Inflammatory macrophage treated with lipopolysaccharide for 4 hours (primary cell): ENCODE measurements around the gene CAMTA1.

Source experiments
- DNase-seq: peaks from one replicate; pipeline ENCODE4 v3.0.0-alpha.2; 2020

CAMTA1 gene

GRCh38 chr1:7491109-7491817, 706.0 kb downstream of the CAMTA1 start:
- DNase-seq = no peak

GRCh38 chr1:7491818-7492173, 706.5 kb downstream of the CAMTA1 start:
- no peak for DNase-seq

- DNase-seq = no peak
These were observed 708.6 kb downstream of the CAMTA1 start for GRCh38 chr1:7493711-7494454.

GRCh38 chr1:7495962-7496361, 710.7 kb downstream of the CAMTA1 start:
- no peak for DNase-seq

GRCh38 chr1:7497107-7497637, 711.9 kb downstream of the CAMTA1 start:
- DNase-seq = no peak

- no peak for DNase-seq
These were observed 715.3 kb downstream of the CAMTA1 start for GRCh38 chr1:7500381-7501083.

- DNase-seq = no peak
These were observed 715.8 kb downstream of the CAMTA1 start for GRCh38 chr1:7501084-7501491.

GRCh38 chr1:7501723-7502603, 716.7 kb downstream of the CAMTA1 start:
- no peak for DNase-seq

GRCh38 chr1:7503691-7504437, 718.6 kb downstream of the CAMTA1 start:
- DNase-seq = no peak

- no peak for DNase-seq
These were observed 719.1 kb downstream of the CAMTA1 start for GRCh38 chr1:7504438-7504720.

- DNase-seq = no peak
These were observed 720.0 kb downstream of the CAMTA1 start for GRCh38 chr1:7505094-7505770.

GRCh38 chr1:7505771-7506453, 720.7 kb downstream of the CAMTA1 start:
- no peak for DNase-seq

GRCh38 chr1:7506454-7507284, 721.4 kb downstream of the CAMTA1 start:
- no peak for DNase-seq

- DNase-seq = no peak
These were observed 722.2 kb downstream of the CAMTA1 start for GRCh38 chr1:7507285-7508019.

- no peak for DNase-seq
These were observed 723.0 kb downstream of the CAMTA1 start for GRCh38 chr1:7508052-7508933.

GRCh38 chr1:7508934-7509519, 723.8 kb downstream of the CAMTA1 start:
- no peak for DNase-seq

- DNase-seq = no peak
These were observed 724.3 kb downstream of the CAMTA1 start for GRCh38 chr1:7509598-7509997.
